SKM-1 (cell line): ENCODE results near the gene ALK.
"Not testable (repeated sequence)": the region's sequence is repeated elsewhere in the genome, so short reads cannot be mapped to it uniquely, and the experiment has no call there.

ENCODE experiments used
- DNase-seq: peaks from one replicate; lab custom pipeline; 2025; ENCODE audit not compliant: unreplicated experiment; lab: John Stamatoyannopoulos, UW

ALK gene

DNA sequence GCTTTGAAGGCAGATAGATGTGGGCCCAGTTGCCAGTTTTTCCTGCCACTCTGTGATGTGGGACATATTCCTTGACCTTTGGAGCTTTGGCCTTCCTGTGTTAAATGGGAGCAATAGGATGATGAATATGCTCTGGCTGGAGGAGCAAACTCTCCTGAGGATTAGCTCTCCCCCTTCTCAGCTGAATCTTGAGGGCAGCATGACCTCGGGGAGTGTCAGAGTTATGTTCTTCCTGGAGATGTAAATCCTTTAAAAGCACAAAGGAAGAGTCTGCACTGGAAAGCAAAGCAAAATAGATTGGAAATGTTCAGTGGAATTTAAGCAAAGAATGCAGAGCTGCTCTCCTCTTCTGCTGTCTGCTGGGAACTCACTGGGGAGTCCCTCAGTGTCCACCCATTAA is 160.1 kb downstream of the ALK start:
- DNase-seq: no peak

DNA sequence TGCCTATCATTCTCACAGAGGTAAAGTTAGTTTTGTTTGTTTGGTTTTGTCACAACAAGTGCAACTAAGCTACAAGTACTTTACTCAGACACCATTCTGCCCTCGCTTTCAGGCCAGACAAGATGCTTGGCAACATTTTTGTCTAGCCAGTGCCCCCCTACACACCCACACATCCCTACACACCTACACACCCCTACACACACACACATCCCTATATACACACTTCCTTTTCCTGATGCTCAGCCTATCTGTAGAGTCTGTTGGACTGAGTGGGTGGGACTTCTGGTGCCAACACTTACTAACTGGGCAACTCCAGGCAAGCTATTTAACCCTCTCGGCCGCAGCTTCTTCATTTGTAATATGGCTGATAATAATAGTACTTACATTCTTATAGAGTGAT is 161.4 kb downstream of the ALK start:
- DNase-seq: no peak

DNA sequence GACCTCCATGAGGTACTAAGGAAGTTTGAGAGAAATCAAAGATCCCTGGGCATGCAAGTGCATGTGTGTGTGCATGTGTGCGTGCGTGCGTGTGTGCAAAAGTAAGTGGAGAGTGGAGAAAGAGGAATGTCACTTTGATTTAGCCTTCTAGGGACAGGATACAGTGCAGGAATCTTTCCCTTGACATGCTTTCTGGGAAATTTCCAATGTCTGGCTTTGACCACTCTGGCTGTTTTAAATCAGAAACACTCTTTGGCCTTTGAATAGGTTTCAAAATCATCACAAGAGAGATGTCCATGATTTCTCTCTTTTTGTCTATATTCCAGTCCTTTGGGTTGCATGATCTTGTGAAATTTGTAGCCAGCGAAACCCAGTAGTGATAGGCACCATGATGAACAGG is 162.0 kb downstream of the ALK start:
- no peak for DNase-seq

- no peak for DNase-seq
Measured at GRCh38 chr2:29755829-29756228, 165.6 kb downstream of the ALK start.

DNA sequence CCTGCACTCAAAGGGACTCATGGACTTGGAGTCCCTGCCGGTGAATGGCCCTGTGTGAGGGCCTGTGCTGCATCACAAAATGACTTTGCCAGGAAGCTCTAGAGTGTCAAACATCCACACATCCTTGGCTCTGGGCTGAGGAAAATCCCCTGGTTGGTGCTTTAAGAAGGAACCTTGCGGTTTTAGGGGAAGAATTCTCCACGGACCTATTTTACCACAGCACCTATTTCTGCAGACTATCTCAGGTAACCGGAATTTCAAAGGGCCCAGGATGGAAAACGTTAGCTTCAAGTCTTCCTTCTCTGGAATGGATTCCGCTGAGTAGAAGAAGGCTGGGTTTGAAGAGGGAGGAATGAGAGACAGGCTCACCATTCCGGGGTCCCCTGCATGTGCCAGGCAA is 166.2 kb downstream of the ALK start:
- no peak for DNase-seq

DNA sequence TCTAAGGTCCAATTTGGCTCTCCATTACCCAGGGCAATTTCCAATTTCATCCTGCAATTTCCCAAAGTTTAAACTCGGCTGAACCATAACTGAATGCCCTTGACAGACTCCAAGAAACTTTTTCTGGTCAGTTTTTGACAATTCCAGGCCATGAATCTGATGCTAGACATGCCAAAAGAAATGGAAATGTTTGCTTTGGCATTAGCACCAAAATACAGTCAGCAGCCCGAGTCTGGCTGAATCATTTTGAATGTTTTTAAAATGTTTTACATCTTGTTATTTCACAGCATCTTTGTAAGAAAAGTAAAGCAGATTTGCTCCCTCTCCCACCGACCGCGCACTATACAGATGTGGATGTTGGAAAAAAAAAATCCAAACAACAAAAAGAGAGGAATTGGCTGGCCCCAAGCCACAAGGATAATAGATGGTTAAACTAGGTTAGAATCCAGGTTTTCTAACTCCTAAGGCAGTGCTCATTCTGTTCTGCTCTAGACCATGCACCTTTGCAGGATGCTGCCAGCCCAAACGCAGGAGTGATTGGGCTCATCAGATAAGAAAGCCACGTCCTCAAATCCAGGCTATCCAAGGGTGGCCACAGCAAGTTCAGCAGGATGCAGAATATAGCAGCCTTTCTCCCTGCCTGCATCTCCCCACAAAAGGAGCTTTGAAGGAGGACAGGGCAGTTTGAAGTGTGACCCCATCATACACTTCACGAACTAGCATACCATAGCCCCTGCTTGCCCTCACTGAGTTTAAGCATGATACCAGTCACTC is 167.5 kb downstream of the ALK start:
- DNase-seq: no peak

GRCh38 chr2:29751390-29751789 is 170.0 kb downstream of the ALK start:
- no peak for DNase-seq

- DNase-seq: not testable (repeated sequence)
Measured at GRCh38 chr2:29750463-29750862, 170.9 kb downstream of the ALK start.

DNA sequence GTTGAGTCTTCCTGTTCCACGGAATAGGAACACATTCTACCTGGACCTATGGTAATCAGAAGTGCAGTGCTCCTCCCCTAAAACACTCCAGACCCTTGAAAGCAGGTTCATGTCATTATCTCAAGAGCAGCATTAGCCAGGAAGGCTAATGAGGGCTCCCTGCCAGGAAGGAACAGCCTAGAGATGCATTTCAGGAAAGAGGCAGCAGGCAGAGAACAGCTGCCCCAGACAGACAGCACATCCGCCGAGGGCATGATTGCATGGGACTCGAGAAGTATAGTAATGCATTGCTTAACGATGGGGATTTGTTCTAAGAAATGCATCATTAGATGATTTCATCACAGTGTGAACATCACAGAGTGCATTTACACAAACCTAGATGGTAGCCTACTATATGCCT is 171.5 kb downstream of the ALK start:
- DNase-seq: no peak

- DNase-seq: no peak
Measured at GRCh38 chr2:29749041-29749440, 172.3 kb downstream of the ALK start.

- no peak for DNase-seq
Measured at GRCh38 chr2:29747786-29748470, 173.5 kb downstream of the ALK start.

DNA sequence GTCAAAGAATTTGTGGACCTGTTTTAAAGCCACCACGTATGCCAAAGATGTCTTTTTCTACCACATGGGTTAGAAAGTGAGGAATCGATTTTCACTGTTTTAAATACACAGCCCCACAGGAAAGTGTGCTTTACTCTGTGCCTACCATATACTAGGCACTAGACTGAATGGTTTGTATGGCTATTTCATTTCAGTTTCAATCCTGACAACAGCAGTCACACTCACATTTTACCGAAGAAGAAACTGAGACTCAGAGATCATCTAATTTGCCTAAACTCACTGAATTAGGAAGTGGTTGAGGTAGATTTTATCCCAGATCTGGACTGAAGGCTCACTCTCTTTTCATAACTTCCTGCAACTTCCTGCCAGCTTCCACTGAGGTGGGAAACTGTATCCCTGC is 176.4 kb downstream of the ALK start:
- DNase-seq: no peak

GRCh38 chr2:29743516-29743915 is 177.9 kb downstream of the ALK start:
- no peak for DNase-seq

- no peak for DNase-seq
Measured at GRCh38 chr2:29742656-29743055, 178.7 kb downstream of the ALK start.

GRCh38 chr2:29741132-29741531 is 180.3 kb downstream of the ALK start:
- DNase-seq: no peak

GRCh38 chr2:29733965-29734364 is 187.4 kb downstream of the ALK start:
- no peak for DNase-seq

DNA sequence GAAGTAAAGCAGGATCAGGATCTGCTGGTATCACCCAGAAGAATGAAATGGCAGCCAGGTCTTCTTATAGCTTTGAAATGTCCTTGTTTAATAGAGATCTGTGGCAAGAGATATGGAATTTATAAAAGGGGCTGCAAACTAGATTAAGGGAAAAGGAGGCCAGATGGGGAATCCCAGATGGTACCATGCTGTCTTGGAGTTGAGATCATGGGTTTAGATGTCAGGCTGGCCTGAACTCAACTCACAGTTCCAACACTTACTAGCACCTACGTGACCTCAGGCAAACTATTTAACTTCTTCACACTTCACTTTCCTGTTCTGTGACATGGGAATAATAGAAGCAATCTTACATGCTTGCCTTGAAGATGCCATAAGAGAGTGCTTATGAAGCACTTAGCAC is 188.2 kb downstream of the ALK start:
- no peak for DNase-seq

DNA sequence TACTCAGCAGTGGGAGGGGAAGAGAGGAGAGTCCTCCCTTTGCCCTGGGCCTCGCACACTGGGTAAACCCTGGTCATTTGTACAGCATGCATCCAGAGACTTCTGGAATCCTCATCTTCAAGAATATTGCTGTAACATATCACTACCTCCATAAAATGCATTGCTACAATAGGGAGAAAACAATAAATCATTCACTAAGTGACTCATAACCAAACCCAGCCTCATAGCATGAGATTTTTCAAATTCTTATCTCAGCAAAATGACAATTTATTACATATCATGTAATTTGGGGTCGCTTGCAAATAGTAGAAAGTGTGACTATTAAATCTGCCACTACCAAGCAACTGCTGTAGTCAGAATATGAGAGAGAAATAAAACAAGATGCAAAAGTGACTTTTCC is 189.4 kb downstream of the ALK start:
- no peak for DNase-seq

GRCh38 chr2:29729932-29730331 is 191.5 kb downstream of the ALK start:
- DNase-seq: no peak

GRCh38 chr2:29729401-29729800 is 192.0 kb downstream of the ALK start:
- no peak for DNase-seq

GRCh38 chr2:29726976-29727375 is 194.4 kb downstream of the ALK start:
- DNase-seq: no peak

DNA sequence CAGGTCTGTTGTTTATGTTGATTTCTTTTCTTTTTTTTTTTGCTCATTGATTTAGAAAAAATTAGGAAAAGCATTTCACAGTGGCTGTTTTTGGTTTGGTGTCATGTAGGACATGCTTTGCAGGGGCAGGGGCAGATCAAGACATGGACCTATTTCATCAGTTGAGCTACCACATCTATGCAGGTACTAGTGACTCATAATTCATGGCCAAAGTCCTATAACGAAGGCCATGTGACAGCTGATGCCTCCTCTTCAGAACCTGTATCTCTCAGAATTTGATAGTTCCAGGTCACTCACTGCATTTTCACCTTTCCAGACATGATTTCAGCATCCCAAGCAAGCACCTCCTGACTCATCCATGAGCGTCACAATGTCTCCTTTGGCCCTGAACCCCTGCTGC is 195.8 kb downstream of the ALK start:
- no peak for DNase-seq

- no peak for DNase-seq
Measured at GRCh38 chr2:29724282-29724681, 197.1 kb downstream of the ALK start.
